Measurements from ENCODE around the gene OR11G2.
"Not testable (repeated sequence)": the region's sequence is repeated elsewhere in the genome, so short reads cannot be mapped to it uniquely, and the experiment has no call there.

Gene OR11G2

DNA sequence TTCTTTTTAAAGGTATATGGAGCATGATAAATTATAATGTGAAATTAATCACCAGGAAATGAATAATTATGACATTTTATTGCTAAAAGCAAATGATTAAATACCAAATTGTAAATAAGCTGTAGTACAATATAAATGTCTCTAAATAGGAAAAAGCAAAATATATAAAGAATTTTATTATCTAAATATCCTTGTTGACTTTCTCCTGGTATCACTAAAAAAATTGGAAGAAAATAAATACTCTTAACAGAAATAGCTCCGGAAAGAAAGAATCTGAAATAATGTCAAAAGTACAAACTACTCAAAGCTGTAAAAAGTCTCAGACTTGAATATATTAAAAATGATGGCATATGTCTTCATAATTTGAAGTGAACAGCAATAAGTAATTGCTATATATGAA, 38.0 kb downstream of the OR11G2 start, which contains the start of gene OR11H7:
Gene OR11H7, plus strand, starts transcription at position 301 of the 400 bp plus-strand sequence.
- no peak for DNase-seq

DNA sequence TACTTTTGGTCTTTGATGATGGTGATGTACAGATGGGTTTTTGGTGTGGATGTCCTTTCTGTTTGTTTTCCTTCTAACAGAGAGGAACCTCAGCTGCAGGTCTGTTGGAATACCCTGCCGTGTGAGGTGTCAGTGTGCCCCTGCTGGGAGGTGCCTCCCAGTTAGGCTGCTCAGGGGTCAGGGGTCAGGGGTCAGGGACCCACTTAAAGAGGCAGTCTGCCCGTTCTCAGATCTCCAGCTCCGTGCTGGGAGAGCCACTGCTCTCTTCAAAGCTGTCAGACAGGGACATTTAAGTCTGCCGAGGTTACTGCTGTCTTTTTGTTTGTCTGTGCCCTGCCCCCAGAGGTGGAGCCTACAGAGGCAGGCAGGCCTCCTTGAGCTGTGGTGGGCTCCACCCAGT, 44.7 kb downstream of the OR11G2 start:
- not testable (repeated sequence) for DNase-seq

DNA sequence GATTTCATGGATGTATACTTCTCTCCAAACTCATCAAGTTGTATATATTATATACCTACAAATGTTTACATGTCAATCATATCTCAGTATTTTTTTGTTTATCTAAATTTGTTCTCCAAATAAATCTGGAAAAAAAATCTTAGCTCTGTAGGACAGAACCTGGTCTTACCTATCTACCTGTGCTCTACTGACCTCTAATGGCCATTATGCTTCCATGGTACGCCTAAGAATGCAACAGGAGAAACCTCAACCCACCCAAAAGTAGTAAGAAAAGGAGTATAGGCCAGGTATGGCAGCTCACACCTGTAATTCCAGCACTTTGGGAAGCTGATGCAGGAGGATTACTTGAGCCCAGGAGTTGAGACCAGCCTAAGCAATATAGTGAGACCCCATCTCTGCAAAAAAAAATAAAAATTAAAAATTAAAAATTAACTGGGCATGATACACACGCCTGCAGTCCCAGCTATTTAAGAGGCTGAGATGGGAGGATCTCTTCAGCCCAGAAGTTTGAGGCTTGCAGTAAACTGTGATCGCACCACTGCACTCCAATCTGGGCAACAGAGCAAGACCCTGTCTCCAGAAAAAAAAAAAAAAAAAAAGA, 57.0 kb downstream of the OR11G2 start:
- DNase-seq = no peak
